Thyroid gland (tissue), 4 donors: ENCODE data around the gene SFXN2.

ENCODE experiments used
- CTCF ChIP-seq, 6 experiments: fragments of 200-600 bp in 3 of 6; fragments of 450-650 bp in 3 of 6; sonication (generic) in 3 of 6; IDR thresholded peaks; one replicate each; pipeline ENCODE4 v1.5.1; 2016 to 2019; ENCODE audit warnings: antibody characterized with exemption in 6 of 6, mild to moderate bottlenecking in 2 of 6, inconsistent platforms in 1 of 6, moderate library complexity in 1 of 6
- POLR2A ChIP-seq, 2 donors: fragments of 450-650 bp; IDR thresholded peaks; one replicate each; pipeline ENCODE4 v1.6.1; 2017; ENCODE audit warnings: antibody characterized with exemption in 2 of 2, mild to moderate bottlenecking in 2 of 2, moderate library complexity in 1 of 2

- TF ChIP-seq CTCF (IDR thresholded peaks at IDR 0.05): no peak
- no peak for TF ChIP-seq POLR2A (IDR thresholded peaks at IDR 0.05)
Measured at GRCh38 chr10:102773320-102773719, 58.9 kb downstream of the SFXN2 start.
